ENCODE data around the gene MYO1G. TPM values are rescaled to one million over a fixed set of nuclear protein-coding genes. Genes with fewer than 3 reads are reported as not detected.

The MYO1G gene
- total RNA-seq, 1 donor from 2014 or later, result 0.35 TPM

DNA sequence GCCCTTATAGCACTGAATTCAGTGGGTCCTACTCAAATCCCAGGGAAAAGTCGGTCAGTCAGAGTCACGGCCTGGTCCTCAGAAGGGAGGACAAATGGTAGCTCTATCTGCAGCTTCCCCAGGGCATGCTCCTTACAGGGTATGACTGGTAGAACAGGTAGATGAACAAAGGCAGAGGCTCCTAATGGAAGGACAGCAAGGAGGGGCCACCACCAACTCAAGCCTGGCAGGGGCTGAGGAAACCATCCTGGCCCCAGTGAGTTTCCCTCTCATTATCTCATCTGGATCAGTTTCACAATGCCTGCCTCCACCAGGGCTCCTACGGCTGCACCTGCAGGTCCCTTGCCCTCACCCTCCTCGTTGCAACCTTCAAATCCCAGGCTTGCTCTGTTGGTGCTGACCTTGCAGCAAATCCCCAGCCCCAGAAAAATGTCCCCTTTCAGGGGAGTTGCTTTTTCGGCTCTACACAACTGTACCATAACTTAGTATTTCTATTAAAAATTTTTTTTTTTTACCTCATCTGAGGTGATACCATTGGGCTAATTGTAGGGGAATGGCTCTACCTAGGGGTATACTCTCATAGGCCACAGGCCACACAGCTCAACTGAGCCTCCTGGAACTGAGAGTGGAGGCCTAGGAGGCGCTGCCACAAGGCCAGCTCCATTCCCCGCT is 2.4 kb upstream of the MYO1G start:
- no peak for DNase-seq (ENCODE audit: low read depth)

DNA sequence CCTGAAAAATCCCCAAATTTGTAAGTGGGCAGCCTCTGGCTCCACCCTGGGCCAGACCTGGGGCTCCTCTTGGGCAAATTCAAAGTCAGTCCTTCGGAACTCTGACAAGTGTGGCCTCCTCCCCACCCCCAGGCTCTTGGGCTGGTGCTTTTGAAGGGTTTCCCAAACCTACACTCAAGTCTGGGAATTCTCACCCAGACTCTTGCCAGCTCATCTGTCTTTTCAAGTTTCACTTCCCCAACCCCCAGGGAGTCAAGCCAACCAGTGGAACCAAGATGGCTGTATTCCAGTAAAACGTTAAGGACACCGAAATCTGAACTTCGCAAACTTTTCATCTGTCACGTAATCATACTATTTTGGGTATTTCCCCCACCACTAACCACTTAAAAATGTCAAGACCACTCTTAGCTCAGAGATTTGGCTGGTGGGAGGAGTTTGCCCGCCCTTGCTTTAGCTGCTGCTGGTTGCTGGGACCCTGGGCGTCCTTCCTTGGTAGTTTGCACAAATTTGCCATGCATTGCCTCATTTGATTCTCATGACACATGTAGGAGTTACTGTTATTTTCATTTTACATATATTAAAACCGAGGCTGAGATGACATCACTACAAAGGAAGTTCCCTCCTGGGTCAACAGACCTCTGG is 1.7 kb upstream of the MYO1G start:
- peak; percentile 72 for DNase-seq (ENCODE audit: low read depth)

DNA sequence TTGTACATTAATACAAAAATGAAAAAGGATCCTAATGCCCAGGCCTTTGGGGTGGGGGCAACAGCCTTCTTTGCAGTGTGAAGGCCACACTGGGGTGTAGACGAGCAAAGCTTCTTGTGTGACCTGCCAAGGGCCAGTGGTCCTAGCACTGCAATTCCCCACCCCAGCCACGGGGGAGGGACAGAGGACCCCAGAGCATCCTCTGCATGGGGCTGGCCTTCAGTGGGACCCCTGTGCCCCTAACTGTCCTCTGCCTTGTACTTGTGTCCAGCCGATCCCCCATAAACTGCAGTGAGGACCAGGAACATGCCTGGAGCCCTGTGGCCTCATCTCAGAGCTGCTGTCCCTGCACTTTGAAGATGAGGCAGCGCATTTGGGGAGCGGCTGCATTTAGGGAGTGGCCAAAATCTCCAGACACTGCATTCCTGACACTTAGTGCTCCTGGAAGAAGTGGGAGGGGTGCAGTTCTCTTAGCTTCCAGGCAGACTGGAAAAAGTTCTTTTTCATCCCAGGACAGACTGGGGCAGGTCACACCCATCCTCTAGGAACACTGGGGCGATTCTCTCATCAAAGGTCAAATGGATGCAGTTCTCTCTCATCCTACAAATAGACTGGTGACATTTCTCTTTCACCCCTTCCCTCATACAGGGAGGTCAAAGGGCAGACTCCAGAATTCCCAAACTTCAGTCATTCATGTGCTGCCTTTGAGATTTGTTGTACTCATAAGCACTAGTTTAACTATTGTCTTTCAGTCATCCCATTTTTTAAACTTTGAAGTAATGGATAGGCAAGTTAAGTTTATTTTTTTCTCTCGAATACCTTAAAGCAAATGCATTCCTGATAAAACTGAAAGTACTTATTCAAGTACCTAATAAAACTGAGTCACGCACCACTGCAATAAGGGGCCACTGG is 922 bp upstream of the MYO1G start:
- no peak for DNase-seq (ENCODE audit: low read depth)

DNA sequence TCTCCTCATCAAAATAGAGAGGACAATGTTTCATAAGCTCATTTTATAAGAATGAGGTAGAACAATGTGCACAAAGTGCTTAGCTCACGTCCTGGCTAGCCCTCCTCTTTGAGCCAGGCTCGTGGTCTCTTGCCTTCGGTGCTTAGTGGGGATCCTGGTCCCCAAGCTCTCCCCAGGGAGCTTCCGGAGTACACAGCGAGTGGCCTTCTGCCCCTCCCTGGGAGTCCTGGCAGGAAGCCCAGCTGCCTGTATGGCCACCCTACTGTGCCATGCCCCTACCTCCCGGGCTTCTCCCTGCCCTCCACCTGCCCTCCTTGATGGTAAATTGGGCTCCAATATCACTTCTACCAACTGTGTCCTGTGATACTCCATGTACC is 868 bp downstream of the MYO1G start:
- DNase-seq (ENCODE audit: low read depth), result no peak

DNA sequence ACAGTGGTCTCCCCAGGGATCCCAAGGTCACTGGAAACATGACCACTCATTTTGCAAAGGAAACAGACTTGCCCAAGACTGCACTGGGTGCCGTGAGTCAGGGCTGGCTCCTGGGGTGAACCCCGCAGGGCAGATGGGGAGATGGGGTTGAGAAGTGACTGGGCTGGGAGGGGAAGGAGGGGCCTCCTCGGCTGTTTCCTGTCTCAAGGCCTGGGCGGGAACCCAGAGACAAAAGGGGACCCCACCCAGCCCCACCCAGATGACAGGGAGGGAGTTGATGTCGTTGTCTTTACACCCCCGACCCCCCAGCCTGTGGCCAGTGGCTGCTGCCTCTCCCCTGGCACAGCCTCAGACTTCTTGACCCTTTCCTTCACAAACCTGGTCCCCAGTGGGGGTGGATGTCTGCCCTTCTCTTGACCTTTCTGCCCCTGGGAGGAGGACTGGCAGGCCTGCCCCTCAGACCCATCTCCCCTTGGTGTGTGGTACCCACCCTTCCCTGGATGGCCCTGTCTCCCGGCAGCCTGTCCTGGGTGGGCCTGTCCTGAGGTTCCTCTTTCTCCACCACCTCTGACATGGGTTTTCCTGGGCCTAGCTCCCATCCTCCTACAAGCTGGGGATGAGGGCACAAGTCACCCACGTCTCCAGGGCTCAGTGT is 1.4 kb downstream of the MYO1G start:
- no peak for DNase-seq (ENCODE audit: low read depth)

DNA sequence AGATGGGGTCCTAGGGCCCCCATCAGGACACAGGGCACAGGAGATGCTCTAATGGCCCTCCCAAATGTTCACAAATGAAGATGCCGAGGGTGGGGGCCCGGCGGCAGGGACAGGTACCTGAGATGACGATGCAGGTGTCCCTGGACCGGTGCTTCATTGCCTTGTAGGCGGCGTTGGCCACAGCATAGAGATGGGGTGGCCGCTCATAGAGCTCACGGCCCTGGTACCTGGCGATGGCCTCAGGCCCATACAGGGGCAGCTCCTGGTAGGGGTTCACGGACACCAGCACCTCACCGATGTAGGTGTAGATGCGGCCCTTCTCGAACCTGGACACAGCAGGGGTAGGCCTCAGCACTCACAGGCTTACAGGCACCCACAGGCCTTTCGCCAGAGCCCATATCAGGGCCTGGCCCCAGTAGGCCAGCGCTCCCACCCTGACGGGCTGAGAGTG is 2.0 kb downstream of the MYO1G start:
- no peak for DNase-seq (ENCODE audit: low read depth)

DNA sequence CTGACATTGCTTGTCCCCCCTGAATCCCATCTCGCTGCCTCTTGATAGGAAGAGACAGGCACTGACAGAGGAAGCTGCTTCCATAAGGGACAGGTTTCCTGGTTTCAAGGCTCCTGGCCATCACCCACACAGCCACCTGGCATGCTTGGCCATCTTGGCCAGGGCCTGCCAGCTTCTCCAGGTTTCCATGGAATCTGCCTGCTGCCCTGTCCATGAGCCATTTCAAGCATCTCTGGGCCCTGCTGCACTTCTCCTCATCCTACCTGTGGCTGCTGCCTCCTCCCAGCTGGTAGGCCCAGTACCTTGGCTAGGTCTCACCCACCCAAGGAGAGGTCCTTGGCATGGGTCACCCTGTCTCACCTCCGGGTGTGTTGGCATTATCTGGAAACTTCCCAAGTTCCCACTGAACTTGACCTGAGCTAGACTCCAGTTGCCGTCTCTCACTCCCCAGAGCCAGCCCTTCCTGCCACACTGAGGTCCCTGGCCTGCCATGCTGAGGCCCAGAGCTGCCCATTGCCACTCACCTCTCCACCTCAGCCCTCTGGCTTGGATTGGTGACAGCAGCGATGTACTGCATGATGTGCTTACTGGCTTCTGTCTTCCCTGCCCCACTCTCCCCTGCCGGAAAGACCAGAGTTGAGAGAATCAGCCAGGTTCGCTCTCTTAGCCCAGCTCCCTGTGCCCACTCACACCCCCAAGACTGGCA is 2.6 kb downstream of the MYO1G start:
- DNase-seq (ENCODE audit: low read depth), result no peak

DNA sequence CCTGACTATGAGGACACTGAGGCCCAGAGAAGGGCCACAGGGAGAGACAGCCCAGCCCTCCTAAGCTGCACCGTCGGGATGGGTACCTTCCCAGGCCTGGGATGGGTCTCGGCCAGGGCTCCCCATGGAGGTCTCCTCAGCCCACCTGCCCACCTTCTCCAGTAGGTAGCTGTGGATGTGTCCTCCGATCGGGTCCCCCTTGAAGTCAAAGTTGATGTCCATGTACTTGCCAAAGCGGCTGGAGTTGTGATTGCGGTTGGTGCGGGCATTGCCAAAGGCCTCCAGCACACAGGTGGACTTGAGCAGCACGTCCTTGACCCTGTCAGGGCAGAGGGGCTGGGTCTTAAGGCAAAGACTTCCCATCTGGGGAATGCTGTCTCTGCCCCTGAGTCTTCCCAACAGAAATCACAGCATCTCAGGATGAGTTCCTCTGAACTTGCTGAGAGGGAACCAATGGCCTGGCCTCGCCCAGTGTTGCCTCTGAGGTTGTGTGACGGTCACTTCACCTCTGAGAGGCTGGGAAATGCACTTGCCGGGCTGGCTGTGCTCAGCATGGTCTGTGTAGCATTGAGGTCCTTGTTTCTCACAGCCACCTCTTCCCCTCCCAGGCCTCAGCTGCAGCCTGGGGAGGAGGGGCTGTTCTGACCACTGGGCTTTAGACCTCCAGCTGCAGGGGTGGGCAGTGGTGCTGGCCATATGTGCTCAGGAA is 3.3 kb downstream of the MYO1G start:
- no peak for DNase-seq (ENCODE audit: low read depth)

DNA sequence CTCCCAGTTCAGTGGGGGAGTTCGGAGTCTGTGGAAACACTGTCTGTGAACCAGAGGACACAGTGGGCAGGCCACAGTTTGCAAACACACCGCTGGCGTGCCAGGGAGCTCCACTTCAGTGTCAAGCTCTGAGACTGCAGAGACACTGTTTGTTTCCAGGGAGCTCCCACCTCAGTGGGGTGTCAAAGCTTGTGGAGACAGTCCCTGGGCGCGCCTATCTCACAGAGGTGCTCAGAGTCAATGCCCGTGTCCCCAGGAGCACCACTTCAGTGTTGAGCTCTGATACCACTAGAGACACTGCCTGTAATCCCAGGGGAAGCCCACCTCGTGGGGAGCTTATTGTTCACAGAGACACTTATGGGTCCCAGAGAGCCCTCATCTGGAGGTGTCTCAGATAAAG is 4.3 kb downstream of the MYO1G start:
- DNase-seq (ENCODE audit: low read depth), result no peak

DNA sequence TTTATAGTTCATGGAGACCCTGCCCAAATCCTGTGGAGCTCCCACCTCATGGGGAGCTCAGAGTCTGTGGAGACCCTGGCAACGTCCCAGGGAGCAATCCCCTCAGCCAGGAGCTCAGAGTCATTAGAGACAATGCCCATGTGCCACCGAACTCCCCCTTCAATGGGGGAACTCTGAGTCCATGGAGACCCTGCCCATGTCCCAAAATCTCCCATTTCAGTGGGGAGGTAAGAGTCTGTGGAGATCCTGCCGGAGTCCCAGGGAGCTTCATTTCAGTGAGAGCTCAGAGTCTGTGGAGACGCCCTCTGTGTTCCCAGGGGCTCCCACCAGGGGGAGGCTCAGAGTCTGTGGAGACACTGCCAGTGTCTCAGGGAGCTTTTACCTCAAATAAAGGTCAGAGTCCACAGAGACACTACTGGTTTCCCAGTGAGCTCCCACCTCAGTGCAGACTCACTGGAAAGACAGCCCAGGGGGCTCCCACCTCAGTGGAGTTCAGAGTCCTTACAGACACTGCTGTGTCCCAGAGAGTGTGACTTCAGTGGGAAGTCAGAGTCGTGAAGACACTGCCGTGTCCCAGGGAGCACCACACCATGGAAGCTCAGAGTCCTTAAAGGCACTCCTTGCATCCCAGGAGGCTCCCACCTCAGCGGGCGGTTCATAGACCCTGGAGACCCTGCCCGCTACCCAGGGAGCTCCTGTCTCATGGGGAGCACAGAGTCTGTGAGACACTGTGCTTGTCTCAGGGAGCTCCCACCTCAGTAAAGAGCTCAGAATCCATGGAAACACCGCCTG is 5.0 kb downstream of the MYO1G start:
- peak; percentile 58 for DNase-seq (ENCODE audit: low read depth)

DNA sequence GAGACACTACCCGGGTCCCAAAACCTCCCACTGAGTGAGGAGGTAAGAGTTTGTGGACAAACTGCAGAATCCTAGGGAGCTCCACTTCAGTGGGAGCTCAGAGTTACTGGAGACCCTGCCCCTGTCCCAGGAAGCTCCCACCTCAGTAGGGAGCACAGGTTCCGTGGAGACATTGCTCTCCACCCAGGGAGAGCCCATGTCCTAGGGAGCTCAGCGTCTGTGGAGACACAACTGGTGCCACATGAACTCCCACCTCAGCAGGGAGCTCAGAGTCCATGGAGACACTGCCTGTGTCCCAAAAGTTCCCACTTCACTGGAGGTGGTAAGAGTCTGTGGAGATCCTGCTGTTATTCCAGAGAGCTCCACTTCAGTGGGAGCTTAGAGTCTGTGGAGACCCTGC is 6.3 kb downstream of the MYO1G start:
- DNase-seq (ENCODE audit: low read depth), result no peak

DNA sequence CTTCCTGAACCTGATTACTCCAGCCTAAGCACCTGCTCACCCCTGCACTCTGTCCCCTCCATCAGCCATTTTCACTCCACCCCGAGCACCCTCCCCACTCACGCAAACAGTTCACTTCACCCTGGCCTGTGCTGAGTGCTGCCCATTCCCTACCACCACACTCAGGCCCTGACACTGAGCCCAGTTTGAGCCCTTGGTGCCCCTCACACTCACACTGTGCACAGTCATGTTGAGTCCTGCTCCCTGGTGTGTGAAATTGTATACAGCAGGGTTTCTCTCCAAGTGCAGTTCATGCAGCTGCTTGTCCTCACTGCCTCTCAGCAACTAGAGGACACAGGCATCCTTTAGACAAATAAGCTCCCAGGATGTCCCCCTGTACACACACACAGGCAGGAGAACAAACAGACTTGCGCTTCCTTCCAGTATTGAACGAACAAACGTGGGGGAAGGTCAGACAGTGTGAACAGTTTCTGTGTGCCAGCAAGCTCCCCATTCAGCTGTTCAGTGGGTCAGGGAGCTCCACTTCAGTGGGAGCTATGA is 6.8 kb downstream of the MYO1G start:
- DNase-seq (ENCODE audit: low read depth), result peak; percentile 71

DNA sequence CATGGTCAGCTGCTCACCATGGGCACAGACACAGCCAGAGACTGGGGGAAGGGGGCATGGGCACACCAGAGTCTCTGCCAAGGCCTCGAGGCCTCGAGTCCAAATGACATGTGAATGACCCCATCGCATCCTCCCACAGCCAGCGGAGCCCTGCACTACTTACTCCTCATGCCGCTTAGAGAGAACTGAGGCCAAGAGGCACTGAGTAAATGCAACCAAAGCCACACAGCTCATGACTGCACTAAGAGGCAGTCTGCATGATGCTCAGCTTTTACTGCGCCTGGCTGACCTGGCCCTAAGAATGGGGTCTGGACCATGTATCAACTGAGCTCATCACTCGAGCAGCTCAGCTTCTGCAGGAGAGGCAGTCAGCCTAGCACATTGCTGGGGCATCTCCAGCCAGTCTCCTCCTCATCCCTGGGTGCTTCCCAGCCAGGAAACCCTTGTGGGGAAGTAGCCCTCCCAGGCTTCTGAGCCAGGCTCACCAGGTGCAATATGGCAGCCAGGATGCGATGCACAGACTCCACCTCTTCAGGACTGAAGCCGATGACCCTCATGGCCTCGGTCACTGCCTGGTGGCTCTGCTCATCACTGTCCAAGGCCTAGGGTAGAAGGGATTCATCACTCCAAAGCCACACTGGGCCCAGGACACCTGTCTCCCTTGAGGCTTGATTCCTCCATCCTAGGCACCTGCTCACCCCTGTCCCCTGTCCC is 7.5 kb downstream of the MYO1G start:
- DNase-seq (ENCODE audit: low read depth), result peak; percentile 47

DNA sequence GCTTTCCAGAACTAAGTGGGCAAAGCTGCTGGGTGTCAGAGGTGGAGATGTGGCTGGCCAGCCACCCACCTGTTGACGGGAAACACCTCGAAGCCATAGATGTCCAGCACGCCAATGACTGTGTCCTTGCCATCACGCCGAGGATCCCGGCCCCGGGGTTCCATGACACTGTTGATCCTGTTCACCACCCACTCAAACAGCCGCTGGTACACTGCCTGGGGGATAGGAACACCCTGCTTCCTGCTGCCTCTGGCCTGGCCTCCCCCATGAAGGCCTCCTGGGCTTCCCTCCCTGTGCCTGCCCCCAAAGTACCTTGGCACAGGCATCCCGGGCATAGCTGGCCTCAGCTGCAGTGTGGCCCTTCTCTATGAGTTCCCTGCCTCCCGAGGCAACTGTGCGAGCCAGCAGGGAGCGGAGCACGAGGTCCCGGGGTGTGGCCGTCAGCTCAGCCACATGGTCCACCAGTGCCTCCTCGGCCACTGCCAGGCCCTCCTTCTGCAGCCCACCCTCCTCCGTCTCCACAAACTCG is 8.2 kb downstream of the MYO1G start:
- DNase-seq (ENCODE audit: low read depth), result no peak

DNA sequence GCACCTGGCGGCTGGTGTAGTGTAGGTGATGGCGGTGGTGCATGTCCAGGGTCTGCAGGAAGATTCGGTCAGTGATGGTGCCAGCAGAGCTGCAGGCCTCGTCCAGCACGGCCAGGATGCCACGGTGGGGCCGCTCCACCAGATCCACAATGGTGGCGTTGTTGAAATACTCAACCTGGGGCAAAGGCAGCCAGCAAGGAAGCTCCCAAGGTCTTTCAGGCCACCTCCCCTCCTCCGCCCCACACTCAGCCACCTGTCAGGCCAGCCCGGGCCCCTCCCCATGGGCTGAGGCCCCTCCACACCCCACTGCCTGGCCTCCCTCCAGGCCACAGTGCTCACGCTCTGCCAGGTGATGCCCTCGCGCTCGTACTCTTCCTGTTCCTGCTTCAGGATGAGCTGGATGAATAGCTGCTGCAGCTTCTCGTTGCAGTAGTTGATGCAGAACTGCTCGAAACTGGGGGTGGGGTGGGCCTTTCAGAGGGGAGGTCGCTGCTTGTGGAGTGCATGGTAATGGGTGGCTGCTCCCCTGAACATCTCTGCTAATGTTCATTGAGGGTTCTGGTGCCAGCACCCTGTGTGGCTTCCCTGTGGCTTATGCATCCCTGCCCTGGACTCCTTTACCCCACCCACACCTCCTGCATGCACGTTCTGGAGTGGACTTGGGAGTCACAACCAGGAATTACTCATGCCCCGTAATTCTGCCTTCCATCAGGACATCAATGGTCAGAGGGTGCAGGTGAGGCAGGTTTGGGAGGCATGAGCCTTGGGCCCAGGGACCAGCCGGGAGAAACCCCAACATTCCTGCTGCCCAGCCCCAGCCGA is 8.9 kb downstream of the MYO1G start:
- peak; percentile 79 for DNase-seq (ENCODE audit: low read depth)

DNA sequence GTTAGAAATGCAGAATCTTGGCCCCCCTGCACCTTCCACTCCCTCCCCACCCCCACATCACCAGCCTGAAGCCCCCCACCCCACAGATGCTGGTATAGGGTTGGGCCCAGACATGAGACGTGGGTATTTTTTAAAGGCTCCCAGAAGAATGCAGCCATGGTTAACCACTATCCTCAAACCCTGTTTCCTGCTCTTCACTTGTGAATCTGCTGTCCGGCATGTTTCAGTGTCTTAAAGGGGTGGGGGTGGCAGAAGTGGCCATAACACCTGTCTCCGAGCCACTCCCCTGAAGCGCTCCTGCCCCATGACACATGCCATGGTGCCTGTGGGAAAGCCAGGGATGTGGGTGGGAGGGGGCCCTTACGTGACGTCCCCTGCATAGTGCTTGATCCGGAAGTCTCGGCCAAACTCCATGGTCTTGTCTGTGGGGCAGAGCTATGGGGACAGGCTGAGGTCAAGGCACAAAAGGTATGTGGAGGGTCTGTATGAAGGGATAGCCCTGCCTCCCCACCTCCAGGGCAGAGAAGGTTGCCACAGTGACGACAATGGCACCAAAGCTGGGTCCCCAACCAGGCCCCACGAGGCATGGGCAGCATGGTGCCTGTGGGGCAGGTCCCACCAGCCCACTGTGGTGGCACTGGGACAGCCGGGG is 9.6 kb downstream of the MYO1G start:
- peak; percentile 89 for DNase-seq (ENCODE audit: low read depth)
